ENCODE results near the gene C16orf82. TPM values are rescaled to one million over a fixed set of nuclear protein-coding genes. Genes with fewer than 3 reads are reported as not detected.

The C16orf82 gene
- total and polyA plus RNA-seq, 2 of the 8 experiments (the other 6 are each of a cell fraction or from before 2014, with no cell fraction given): not detected

- TF ChIP-seq CBX8 (IDR thresholded peaks at IDR 0.05; ENCODE audit: borderline replicate concordance, low read depth, low read length) (no peak), BRCA1 (IDR thresholded peaks at IDR 0.05; ENCODE audit: low read depth, low read length) (no peak)
Observed at GRCh38 chr16:27033281-27033979, 33.3 kb upstream of the C16orf82 start (continued).
